GM12875 (cell line): ENCODE measurements around the gene RCCD1.

Experiments used
- H3K4me3 ChIP-seq: one replicate; pipeline ENCODE4 v1.5.1; 2011; ENCODE audit warnings: low read depth, low read length, control low read depth
- TF ChIP-seq, protein P1 (sequence below): IDR thresholded peaks from 2 replicates; pipeline ENCODE4 v1.5.1; 2011; ENCODE audit warnings: low read depth, mild to moderate bottlenecking, control low read depth, inconsistent platforms, low read length, moderate library complexity, borderline replicate concordance; ENCODE audit not compliant: insufficient read depth

Gene RCCD1

DNA sequence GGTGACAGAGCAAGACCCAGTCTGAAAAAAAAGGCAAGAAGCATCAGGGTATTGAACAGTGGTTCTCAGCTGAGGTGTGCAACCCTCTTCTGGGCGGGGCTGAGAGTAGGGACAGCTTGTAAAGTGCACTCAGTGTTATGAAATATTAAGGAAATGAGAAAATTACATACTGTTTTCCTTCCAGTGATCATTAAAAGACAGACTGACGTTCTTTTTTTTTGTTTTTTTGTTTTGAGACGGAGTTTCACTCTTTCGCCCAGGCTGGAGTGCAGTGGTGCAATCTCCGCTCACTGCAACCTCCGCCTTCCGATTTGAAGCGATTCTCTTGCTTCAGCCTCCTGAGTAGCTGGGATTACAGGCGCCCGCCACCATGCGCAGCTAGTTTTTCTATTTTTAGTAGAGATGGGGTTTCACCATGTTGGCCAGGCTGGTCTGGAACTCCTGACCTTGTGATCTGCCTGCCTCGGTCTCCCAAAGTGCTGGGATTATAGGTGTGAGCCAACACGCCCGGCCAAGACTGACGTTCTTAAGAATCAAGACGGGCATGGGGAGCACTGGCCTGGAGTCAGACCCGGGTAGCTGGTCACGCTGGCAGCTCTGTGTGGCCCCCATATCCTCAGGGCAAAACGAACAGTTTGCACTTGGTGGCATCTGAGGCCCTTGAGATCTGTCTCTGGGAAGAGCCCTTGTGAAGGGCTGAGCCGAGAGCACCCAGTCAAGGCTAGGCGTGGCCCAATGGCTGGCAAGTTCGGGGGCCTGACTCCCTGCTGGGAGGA lies 40.2 kb upstream of the RCCD1 start:
- no peak overlapping the region for H3K4me3 ChIP-seq
- TF ChIP-seq, protein P1, sequence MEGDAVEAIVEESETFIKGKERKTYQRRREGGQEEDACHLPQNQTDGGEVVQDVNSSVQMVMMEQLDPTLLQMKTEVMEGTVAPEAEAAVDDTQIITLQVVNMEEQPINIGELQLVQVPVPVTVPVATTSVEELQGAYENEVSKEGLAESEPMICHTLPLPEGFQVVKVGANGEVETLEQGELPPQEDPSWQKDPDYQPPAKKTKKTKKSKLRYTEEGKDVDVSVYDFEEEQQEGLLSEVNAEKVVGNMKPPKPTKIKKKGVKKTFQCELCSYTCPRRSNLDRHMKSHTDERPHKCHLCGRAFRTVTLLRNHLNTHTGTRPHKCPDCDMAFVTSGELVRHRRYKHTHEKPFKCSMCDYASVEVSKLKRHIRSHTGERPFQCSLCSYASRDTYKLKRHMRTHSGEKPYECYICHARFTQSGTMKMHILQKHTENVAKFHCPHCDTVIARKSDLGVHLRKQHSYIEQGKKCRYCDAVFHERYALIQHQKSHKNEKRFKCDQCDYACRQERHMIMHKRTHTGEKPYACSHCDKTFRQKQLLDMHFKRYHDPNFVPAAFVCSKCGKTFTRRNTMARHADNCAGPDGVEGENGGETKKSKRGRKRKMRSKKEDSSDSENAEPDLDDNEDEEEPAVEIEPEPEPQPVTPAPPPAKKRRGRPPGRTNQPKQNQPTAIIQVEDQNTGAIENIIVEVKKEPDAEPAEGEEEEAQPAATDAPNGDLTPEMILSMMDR: no peak

DNA sequence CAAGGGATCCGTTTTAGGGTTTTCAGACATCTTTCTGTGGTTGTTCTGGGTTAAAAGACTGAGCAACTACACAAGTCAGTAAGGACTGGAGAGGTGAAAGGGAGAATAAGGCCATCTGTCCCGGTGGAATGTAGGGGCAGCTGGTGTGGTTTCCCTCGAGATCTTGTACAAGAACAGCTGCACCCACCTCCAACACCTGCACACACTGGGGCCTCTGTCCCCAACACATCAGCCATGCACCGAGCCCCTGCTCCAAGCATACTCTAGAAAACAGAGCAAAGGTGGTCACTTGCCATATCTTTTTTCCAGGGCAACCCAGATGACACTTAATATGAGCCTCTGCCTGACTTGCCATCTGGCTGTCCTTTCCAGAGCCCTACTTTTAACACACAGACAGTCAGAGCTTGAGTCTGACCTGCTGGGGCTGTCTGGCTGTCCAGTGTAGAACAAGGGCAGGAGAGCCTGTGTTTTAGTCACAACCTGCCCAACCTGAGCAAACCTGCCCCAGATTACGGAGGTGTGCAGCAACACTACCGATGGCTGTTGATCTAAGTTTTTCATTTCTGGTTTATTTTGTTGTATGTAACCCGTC lies 39.4 kb upstream of the RCCD1 start:
- H3K4me3 ChIP-seq: no peak overlapping the region
- TF ChIP-seq, protein P1: no peak

DNA sequence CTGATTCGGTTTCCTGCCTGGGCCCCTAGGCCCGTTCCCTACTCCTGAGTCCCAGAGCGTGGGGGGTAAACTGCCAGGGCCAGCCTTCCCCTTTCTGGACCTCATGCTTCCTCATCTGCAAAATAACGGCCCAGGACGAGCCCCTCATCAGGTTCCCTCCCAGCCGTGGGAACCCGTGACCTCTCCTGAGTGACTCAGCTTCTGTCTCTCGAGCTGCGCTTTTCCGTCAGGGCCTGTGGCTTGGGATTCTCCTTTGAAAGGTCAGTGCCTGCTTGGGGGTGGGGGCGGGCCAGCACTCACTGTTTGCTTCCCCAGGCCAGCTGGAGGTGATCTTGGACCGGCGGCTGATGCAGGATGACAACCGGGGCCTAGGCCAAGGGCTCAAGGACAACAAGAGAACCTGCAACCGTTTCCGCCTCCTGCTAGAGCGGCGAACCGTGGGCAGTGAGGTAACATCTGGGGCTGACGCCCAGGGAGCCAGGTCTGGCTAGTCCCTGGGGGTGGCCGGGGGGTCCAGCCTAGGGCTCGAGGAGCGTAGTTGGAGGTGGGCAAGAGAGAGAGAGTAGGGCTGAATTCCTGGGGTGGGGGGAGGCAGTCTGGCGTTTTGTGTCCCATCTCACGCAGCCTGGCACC lies 38.8 kb upstream of the RCCD1 start:
- TF ChIP-seq, protein P1: no peak
- no peak overlapping the region for H3K4me3 ChIP-seq

DNA sequence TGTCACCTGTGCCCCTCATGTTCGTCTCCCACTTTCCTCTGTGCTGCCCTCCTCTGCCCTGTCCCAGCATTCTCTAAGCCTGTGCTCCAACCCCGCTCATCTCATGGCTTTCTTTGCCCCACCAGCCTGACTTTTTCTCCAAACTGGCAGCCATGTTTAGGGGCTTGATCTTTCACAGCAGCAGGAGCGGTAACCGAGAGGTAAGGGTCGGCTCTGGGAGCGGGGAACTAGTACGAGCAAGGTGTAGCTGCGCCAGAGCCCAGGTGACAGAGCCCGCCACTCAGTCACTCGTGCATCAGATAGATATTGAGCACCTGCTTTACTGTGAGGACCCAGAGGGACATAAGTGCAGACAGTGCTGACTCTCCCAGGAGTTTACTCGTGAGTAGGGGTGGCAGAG lies 38.2 kb upstream of the RCCD1 start:
- TF ChIP-seq, protein P1: no peak
- no peak overlapping the region for H3K4me3 ChIP-seq

DNA sequence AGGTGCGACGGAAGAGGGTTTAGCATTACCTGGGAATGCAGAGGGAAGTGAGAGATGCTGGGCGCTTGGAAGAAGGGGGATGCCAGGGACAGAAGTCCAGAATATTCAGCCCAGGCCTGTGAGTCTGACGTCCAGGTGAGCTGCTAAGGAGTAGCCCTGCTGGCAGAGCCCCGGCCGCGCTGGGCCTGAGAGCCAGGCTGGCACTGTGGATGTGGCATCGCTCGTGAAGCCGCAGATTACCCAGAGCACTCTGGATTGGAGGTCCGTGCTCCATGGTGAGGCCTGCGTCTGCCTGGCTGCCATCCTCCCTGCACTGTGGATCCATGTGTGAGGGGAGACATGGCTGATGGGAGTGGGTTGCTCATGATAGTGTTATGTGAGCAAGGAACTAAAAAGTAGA lies 37.1 kb upstream of the RCCD1 start:
- TF ChIP-seq, protein P1: no peak
- no peak overlapping the region for H3K4me3 ChIP-seq

DNA sequence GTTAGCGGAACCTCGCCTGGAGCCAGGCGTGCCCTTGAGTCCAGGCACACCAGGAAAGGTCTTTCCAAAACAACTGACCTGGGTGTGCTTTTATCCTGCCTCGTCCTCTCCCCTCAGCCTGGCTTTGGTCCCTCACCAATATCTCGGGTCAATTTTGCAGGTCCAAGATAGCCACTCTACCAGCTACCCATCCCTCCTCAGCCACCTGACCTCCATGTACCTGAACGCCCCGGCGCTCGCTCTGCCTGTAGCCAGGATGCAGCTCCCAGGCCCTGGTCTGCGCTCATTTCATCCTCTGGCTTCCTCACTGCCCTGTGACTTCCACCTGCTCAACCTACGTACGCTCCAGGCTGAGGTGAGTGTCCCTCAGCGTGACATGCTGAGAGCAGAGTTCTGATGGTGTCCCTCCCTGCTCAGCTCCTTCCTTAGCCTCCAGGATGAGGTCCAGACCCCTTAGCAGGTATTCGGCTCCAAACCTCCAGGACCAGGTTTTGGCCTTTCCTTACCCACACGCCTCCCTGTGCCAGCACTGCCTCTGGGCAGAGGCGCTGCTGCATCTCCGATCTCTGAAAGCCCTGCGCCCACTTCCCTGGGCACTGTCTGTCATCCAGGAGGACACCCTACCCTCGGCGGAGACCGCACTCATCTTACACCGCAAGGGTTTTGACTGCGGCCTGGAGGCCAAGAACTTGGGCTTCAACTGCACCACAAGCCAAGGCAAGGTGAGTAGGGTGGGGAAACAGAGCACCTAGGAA lies 36.5 kb upstream of the RCCD1 start:
- TF ChIP-seq, protein P1: no peak
- H3K4me3 ChIP-seq: no peak overlapping the region
